ENCODE data around the gene KLHL29. TPM values are rescaled to one million over a fixed set of nuclear protein-coding genes. Genes with fewer than 3 reads are reported as not detected.

Gene KLHL29
- total and polyA plus RNA-seq, 4 donors, result 0.29 to 2.3 (median 0.68) TPM

- Histone ChIP-seq H3K27ac (ENCODE audit: low read depth in 1 of 2, low read length in 2 of 2) (no peak overlapping the region), H3K36me3 (ENCODE audit: control insufficient read depth in 4 of 4, insufficient read depth in 3 of 4, low read depth in 1 of 4, low read length in 3 of 4) (peaks cover 0 to 2% (median 0%) of the 10 kb centered on the region in 4 donors), H3K27me3 (ENCODE audit: control insufficient read depth in 4 of 4, insufficient read depth in 4 of 4, low read length in 3 of 4) (no peaks in the 10 kb centered on the region), H3K9ac (ENCODE audit: low read depth in 1 of 2, low read length in 2 of 2) (no peak overlapping the region), H3K9me3 (ENCODE audit: control insufficient read depth in 4 of 4, low read length in 3 of 4) (no peaks in the 10 kb centered on the region), H3K4me3 (ENCODE audit: low read depth in 1 of 3, low read length in 3 of 3) (no peak overlapping the region), H3K4me1 (ENCODE audit: control insufficient read depth in 4 of 4, insufficient read depth in 4 of 4, low read length in 3 of 4) (no peaks in the 10 kb centered on the region)
- TF ChIP-seq YY1 (IDR thresholded peaks at IDR 0.05) (no peak), EGR1 (IDR thresholded peaks at IDR 0.05; ENCODE audit: low read depth in 2 of 2) (no peak), RAD21 (IDR thresholded peaks at IDR 0.05) (no peak), HNF4A (conservative IDR thresholded peaks at IDR 0.05) (no peak), MAX (IDR thresholded peaks at IDR 0.05) (no peak), TAF1 (conservative IDR thresholded peaks at IDR 0.05) (no peak), HNF4G (IDR thresholded peaks at IDR 0.05) (no peak), GABPA (IDR thresholded peaks at IDR 0.05 in 1 of 2, conservative IDR thresholded peaks at IDR 0.05 in 1 of 2) (no peak), RXRA (IDR thresholded peaks at IDR 0.05) (no peak), JUND (IDR thresholded peaks at IDR 0.05) (no peak), NR2F2 (IDR thresholded peaks at IDR 0.05) (no peak), SP1 (IDR thresholded peaks at IDR 0.05) (no peak), FOXA1 (IDR thresholded peaks at IDR 0.05) (no peak)
- TF ChIP-seq, protein P1, sequence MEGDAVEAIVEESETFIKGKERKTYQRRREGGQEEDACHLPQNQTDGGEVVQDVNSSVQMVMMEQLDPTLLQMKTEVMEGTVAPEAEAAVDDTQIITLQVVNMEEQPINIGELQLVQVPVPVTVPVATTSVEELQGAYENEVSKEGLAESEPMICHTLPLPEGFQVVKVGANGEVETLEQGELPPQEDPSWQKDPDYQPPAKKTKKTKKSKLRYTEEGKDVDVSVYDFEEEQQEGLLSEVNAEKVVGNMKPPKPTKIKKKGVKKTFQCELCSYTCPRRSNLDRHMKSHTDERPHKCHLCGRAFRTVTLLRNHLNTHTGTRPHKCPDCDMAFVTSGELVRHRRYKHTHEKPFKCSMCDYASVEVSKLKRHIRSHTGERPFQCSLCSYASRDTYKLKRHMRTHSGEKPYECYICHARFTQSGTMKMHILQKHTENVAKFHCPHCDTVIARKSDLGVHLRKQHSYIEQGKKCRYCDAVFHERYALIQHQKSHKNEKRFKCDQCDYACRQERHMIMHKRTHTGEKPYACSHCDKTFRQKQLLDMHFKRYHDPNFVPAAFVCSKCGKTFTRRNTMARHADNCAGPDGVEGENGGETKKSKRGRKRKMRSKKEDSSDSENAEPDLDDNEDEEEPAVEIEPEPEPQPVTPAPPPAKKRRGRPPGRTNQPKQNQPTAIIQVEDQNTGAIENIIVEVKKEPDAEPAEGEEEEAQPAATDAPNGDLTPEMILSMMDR (IDR thresholded peaks at IDR 0.05; ENCODE audit: low read depth, low read length, missing input control), result no peak
- TF ChIP-seq, protein P2, sequence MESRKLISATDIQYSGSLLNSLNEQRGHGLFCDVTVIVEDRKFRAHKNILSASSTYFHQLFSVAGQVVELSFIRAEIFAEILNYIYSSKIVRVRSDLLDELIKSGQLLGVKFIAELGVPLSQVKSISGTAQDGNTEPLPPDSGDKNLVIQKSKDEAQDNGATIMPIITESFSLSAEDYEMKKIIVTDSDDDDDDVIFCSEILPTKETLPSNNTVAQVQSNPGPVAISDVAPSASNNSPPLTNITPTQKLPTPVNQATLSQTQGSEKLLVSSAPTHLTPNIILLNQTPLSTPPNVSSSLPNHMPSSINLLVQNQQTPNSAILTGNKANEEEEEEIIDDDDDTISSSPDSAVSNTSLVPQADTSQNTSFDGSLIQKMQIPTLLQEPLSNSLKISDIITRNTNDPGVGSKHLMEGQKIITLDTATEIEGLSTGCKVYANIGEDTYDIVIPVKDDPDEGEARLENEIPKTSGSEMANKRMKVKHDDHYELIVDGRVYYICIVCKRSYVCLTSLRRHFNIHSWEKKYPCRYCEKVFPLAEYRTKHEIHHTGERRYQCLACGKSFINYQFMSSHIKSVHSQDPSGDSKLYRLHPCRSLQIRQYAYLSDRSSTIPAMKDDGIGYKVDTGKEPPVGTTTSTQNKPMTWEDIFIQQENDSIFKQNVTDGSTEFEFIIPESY (IDR thresholded peaks at IDR 0.05), result no peak
- 94% methylated on average over 4 of the region's 4 CpGs for WGBS
- DNase-seq (ENCODE audit: low spot score), result no peak
These were observed 334.1 kb downstream of the KLHL29 start for GRCh38 chr2:23718931-23719700.

DNA sequence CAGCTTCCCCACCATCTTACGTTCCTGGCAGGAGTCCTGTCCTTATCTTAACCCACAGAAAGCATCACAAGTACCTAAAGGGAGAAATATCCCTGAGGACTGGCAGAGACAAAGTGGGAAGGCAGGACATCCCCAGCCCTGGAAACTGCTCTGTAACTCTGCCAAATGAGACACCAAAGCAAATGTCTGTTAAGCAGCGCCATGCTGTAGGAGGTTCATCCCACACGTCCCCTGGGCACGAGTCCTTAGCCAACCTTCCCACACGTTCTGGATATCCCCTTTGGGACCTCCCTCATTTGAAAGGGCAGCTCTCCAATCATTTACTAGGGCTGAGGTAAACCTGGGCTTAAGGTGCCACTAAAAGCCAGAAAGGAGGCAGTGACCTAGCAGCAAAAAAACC lies 334.7 kb downstream of the KLHL29 start:
- no peaks in the 10 kb centered on the region for H3K4me1 ChIP-seq (ENCODE audit: control insufficient read depth in 4 of 4, insufficient read depth in 4 of 4, low read length in 3 of 4)
- H3K9me3 ChIP-seq (ENCODE audit: control insufficient read depth in 4 of 4, low read length in 3 of 4), result no peaks in the 10 kb centered on the region
- H3K4me3 ChIP-seq (ENCODE audit: low read depth in 1 of 3, low read length in 3 of 3), result no peak overlapping the region
- TF ChIP-seq, protein P3, sequence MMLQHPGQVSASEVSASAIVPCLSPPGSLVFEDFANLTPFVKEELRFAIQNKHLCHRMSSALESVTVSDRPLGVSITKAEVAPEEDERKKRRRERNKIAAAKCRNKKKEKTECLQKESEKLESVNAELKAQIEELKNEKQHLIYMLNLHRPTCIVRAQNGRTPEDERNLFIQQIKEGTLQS (IDR thresholded peaks at IDR 0.05), result no peak
- TF ChIP-seq, protein P2 (IDR thresholded peaks at IDR 0.05), result no peak
- TF ChIP-seq GABPA (IDR thresholded peaks at IDR 0.05 in 1 of 2, conservative IDR thresholded peaks at IDR 0.05 in 1 of 2), result no peak
- TF ChIP-seq, protein P1 (IDR thresholded peaks at IDR 0.05; ENCODE audit: low read depth, low read length, missing input control), result no peak
- no peak for TF ChIP-seq HNF4G (IDR thresholded peaks at IDR 0.05)
- TF ChIP-seq RAD21 (IDR thresholded peaks at IDR 0.05), result no peak
- no peak for TF ChIP-seq HNF4A (conservative IDR thresholded peaks at IDR 0.05)
- TF ChIP-seq YY1 (IDR thresholded peaks at IDR 0.05), result no peak
- no peak for TF ChIP-seq TAF1 (conservative IDR thresholded peaks at IDR 0.05)
- 92% methylated on average over 5 of the region's 5 CpGs for WGBS
- H3K9ac ChIP-seq (ENCODE audit: low read depth in 1 of 2, low read length in 2 of 2), result no peak overlapping the region
- peaks cover 0 to 2% (median 0%) of the 10 kb centered on the region in 4 donors for H3K36me3 ChIP-seq (ENCODE audit: control insufficient read depth in 4 of 4, insufficient read depth in 3 of 4, low read depth in 1 of 4, low read length in 3 of 4)
- DNase-seq (ENCODE audit: low spot score), result no peak
- H3K27me3 ChIP-seq (ENCODE audit: control insufficient read depth in 4 of 4, insufficient read depth in 4 of 4, low read length in 3 of 4), result no peaks in the 10 kb centered on the region
- H3K27ac ChIP-seq (ENCODE audit: low read depth in 1 of 2, low read length in 2 of 2), result no peak overlapping the region

All from liver (tissue), 9 donors.